Fibroblast of skin of left biceps (primary cell): ENCODE results near the gene GEMIN4.
"Not testable (repeated sequence)": the region's sequence is repeated elsewhere in the genome, so short reads cannot be mapped to it uniquely, and the experiment has no call there.

Experiments used
- DNase-seq, 2 experiments: peaks; one replicate each; pipeline ENCODE4 v3.0.0-alpha.2; 2013; ENCODE audit warnings: low read depth in 2 of 2

The GEMIN4 gene

DNA sequence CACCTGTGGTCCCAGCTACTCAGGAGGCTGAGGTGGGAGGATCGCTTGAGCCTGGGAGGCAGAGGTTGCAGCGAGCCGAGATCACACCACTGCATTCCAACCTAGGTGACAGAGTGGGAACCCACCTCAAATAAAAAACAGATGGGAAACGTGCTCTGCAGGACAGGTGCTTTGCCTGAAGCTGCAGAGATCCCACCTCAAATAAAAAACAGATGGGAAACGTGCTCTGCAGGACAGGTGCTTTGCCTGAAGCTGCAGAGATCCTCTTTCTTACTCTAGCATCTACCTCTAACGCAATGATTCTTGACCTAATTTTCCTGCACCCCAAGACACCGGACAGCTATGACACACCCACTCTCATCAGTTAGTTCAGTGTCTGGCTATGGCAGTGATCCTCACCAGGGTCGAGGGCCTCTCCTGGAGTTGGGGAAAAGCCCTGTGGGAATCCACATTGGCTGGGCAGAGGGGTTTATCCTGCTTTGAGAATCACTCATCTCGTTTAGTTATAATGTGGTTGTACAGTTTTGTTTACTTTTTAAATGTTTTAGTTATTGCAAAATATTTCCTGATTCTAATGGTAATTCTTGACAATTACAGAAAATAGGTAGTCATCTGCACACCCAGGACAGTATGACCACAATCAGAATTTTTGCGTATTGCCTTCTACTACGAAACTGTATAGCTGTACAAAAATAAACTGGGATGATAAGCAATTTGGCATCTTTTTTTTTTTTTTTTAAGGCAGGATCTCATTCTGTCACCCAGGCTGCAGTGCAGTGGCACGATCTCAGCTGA, 48.8 kb downstream of the GEMIN4 start:
- no peak for DNase-seq

DNA sequence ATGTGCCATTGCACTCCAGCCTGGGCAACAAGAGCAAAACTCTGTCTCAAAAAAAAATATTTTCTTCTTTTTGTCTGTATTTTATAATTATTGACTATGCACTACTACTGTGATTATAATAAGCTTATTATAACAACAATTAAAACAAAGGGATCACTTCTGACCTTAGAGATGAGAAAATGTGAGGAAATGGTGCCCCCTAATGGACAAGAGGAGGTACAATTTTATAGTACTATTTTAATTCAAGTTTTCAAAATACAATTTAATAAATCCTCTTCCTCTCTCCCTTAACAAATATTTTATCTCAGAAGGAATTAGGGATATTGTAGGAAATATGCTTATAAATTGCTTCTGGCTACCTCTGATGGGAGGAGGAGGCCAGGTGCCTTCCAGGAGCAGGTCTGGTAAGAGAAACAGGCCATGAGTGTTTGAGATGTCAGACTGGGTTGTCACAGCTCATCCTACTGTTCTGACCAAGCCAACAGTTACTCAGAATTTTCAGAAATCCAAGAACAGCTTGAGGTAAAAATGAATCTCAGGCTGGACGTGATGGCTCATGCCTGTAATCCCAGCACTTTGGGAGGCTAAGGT, 51.5 kb downstream of the GEMIN4 start:
- DNase-seq = no peak

DNA sequence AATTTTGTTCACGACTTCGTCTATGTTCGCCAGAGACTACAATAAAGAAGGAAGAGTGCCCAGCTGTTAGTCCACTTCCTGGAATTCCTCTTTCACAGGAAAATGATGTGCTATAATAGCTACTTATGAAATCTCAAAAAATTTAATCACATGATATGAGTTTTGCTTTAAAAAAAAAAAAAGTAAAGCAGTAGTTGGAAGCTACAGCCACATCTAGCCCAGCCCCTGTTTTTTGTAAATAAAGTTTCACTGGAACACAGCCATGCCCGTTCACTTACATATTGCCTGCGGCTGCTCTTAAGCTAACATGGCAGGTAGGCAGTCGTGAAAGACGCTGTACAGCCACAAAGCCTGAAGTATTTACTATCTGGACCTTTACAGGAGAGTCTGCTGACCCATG, 52.7 kb downstream of the GEMIN4 start:
- DNase-seq = no peak

DNA sequence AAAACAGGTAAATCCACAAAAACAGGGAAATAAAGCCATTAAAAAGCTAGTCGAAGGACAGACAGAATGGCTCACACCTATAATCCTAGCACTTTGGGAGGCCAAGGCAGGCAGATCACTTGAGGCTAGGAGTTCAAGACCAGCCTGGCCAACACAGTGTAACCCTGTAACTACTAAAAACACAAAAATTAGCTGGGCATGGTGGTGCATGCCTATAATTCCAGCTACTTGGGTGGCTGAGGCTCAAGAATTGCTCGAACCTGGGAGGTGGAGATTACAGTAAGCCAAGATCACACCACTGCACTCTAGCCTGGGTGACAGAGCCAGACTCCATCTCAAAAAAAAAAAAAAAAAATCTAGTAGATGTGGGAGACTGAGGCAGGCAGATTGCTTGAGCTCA, 54.0 kb downstream of the GEMIN4 start:
- DNase-seq = not testable (repeated sequence)

DNA sequence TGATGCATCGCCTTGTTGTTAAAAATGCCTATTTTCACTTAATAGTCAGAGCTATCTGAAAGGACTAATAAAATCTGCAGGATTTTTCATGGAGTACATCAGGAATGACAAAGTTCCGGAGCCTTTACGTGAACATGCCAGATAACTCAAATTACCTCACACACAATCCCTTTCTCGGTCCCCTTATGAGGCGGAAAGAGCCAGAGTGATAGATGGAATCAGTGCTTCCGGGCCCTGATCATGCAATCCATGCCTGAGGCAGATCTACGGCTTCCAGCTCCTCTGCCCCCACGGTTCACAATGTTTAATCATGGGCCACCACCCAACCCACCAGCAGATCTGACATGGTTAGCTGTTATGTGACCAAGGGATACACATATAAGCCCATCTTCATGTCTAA, 54.4 kb downstream of the GEMIN4 start:
- no peak for DNase-seq

DNA sequence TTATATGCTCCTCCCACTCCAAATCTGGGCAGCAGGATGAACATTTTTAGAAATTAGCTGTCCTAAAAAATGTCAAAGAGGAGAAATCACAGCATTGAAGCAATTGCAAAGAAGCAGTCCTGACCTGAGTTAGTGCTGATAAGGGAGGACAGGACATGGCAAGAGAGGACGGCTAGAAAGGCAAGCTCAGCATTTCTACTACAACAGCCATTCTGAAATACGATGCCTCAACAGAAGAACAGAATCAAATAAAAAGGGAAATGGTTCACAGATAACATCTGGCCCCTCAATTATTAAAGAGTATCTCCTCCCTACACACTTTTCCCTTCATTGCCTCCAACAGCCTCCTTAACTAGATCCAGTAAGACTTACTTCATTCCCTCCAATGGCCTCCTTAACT, 55.7 kb downstream of the GEMIN4 start:
- no peak for DNase-seq
